HCT116 (cell line): Measurements from ENCODE around the gene TMEM252. TPM values are rescaled to one million over a fixed set of nuclear protein-coding genes. Genes with fewer than 3 reads are reported as not detected.

Source experiments
- ATAC-seq: fragments of 200-7000 bp; cut with Tn5 transposase; 2 replicates; pipeline ENCODE4 v1.9.1; 2020; ENCODE audit warnings: mild to moderate bottlenecking, moderate library complexity
- BruUV-seq: library from RNA; stranded (reverse); fragments of 400-500 nt; replicated peaks from 2 replicates; lab custom pipeline; 2021; lab: Mats Ljungman, UMichigan
- CTCF ChIA-PET: fragments of 300-600 bp; sonication (Branson Sonifier 250); formaldehyde crosslinking; loops from one replicate; lab custom pipeline; 2021; ENCODE audit warnings: antibody characterized with exemption; lab: Charles Lee
- POLR2A ChIA-PET: fragments of 300-600, 350-600 bp; sonication (Branson Sonifier 250); formaldehyde crosslinking; loops from one replicate; lab custom pipeline; 2021; ENCODE audit warnings: antibody characterized with exemption; lab: Charles Lee
- RAD21 ChIA-PET, 2 experiments: fragments of 300-600 bp; sonication (Branson Sonifier 250); formaldehyde crosslinking; loops; one replicate each; lab custom pipeline; 2023; ENCODE audit warnings: low total read pairs in 2 of 2; ENCODE audit not compliant: uncharacterized antibody in 2 of 2, unreplicated experiment in 2 of 2, low non-redundant PET in 1 of 2; lab: Charles Lee
- DNase-seq: peaks from one replicate; pipeline ENCODE4 v3.0.0-alpha.2; 2010; ENCODE audit warnings: low read depth, low spot score
- H2AFZ ChIP-seq: fragments of 200-600 bp; shearing (Covaris generic), sonication (generic); 2 replicates; pipeline ENCODE4 v1.6.1; 2017; ENCODE audit warnings: low read depth, mixed run types, mixed read lengths, antibody characterized with exemption, low read length; ENCODE audit not compliant: poor library complexity, severe bottlenecking
- H3K27ac ChIP-seq: 2 replicates; pipeline ENCODE4 v1.5.1; 2012; ENCODE audit warnings: low read depth, low read length
- H3K27me3 ChIP-seq: fragments of 200-600 bp; sonication (generic); 2 replicates; pipeline ENCODE4 v1.6.1; 2016; ENCODE audit warnings: mixed run types, low read length, mixed read lengths; ENCODE audit not compliant: insufficient read depth
- H3K36me3 ChIP-seq, 2 experiments: fragments of 200-500 bp in 1 of 2; fragments of 200-600 bp in 1 of 2; sonication (Bioruptor generic) in 1 of 2; sonication (generic) in 1 of 2; 2 replicates each; pipeline versions ENCODE4 v1.5.1 to v1.6.1; 2014 to 2016; ENCODE audit warnings: low read length in 2 of 2, inconsistent platforms in 1 of 2, mixed read lengths in 1 of 2, mixed run types in 1 of 2; ENCODE audit not compliant: insufficient read depth in 2 of 2, control insufficient read depth in 1 of 2
- H3K4me1 ChIP-seq, 2 experiments: fragments of 200-600 bp in 1 of 2; sonication (generic) in 1 of 2; 2 replicates each; pipeline versions ENCODE4 v1.5.1 to v1.6.1; 2012 to 2017; ENCODE audit warnings: low read length in 2 of 2, inconsistent platforms in 1 of 2, mild to moderate bottlenecking in 1 of 2, mixed read lengths in 1 of 2, mixed run types in 1 of 2, moderate library complexity in 1 of 2; ENCODE audit not compliant: insufficient read depth in 2 of 2, control insufficient read depth in 1 of 2
- H3K4me2 ChIP-seq: fragments of 200-600 bp; sonication (generic); 2 replicates; pipeline ENCODE4 v1.6.1; 2017; ENCODE audit warnings: mixed run types, low read length, mixed read lengths
- H3K4me3 ChIP-seq, 2 experiments: fragments of 200-600 bp in 1 of 2; sonication (generic) in 1 of 2; replicated peaks in 1 of 2; 2 replicates each; pipeline ENCODE4 v1.5.1; 2011 to 2016; ENCODE audit warnings: low read length in 2 of 2, control low read depth in 1 of 2, low read depth in 1 of 2, mild to moderate bottlenecking in 1 of 2, mixed read lengths in 1 of 2, mixed run types in 1 of 2
- H3K79me2 ChIP-seq: fragments of 200-600 bp; sonication (generic); 2 replicates; pipeline ENCODE4 v1.6.1; 2017; ENCODE audit warnings: mild to moderate bottlenecking, mixed run types, low read length, moderate library complexity, mixed read lengths; ENCODE audit not compliant: insufficient read depth
- H3K9ac ChIP-seq: fragments of 200-600 bp; sonication (generic); 2 replicates; pipeline ENCODE4 v1.6.1; 2016; ENCODE audit warnings: low read length, mixed read lengths
- H3K9me2 ChIP-seq: fragments of 200-600 bp; sonication (generic), shearing (Covaris generic); 2 replicates; pipeline ENCODE4 v1.6.1; 2017; ENCODE audit warnings: mixed run types, mild to moderate bottlenecking, moderate library complexity; ENCODE audit not compliant: insufficient read depth
- H3K9me3 ChIP-seq, 2 experiments: fragments of 200-500 bp in 1 of 2; fragments of 200-600 bp in 1 of 2; sonication (Bioruptor generic) in 1 of 2; sonication (generic) in 1 of 2; 2 replicates each; pipeline ENCODE4 v1.6.1; 2014 to 2017; ENCODE audit warnings: low read length in 2 of 2, mixed read lengths in 2 of 2, inconsistent platforms in 1 of 2, low read depth in 1 of 2, mild to moderate bottlenecking in 1 of 2, mixed run types in 1 of 2, moderate library complexity in 1 of 2; ENCODE audit not compliant: control insufficient read depth in 1 of 2, insufficient read depth in 1 of 2
- H4K20me1 ChIP-seq: fragments of 200-600 bp; sonication (generic), shearing (Covaris generic); 2 replicates; pipeline ENCODE4 v1.6.1; 2017; ENCODE audit warnings: mixed run types, mild to moderate bottlenecking, moderate library complexity; ENCODE audit not compliant: insufficient read depth
- CBX3 ChIP-seq: IDR thresholded peaks from 2 replicates; pipeline ENCODE4 v1.6.1; 2012; ENCODE audit warnings: low read depth
- CEBPB ChIP-seq: IDR thresholded peaks from 2 replicates; pipeline ENCODE4 v1.6.1; 2012; ENCODE audit warnings: low read depth
- ELF1 ChIP-seq: IDR thresholded peaks from 2 replicates; pipeline ENCODE4 v1.6.1; 2012; ENCODE audit warnings: low read depth, borderline replicate concordance
- EZH2 ChIP-seq: fragments of 200-600 bp; sonication (generic); IDR thresholded peaks from 2 replicates; pipeline ENCODE4 v1.6.1; 2017; ENCODE audit warnings: antibody characterized with exemption, mixed run types
- EZH2phosphoT487 ChIP-seq: fragments of 200-600 bp; IDR thresholded peaks from 2 replicates; pipeline ENCODE4 v1.6.1; 2018; ENCODE audit warnings: antibody characterized with exemption, borderline replicate concordance
- FOSL1 ChIP-seq: IDR thresholded peaks from 2 replicates; pipeline ENCODE4 v1.6.1; 2012; ENCODE audit warnings: low read depth
- JUND ChIP-seq: IDR thresholded peaks from 2 replicates; pipeline ENCODE4 v1.6.1; 2012
- POLR2A ChIP-seq: IDR thresholded peaks from 2 replicates; pipeline ENCODE4 v1.7.0; 2011; ENCODE audit warnings: borderline replicate concordance; ENCODE audit not compliant: insufficient read depth, insufficient read length; ENCODE audit errors: extremely low read depth
- RAD21 ChIP-seq: IDR thresholded peaks from 2 replicates; pipeline ENCODE4 v1.6.1; 2012; ENCODE audit warnings: low read depth, mild to moderate bottlenecking
- SIN3A ChIP-seq: IDR thresholded peaks from 2 replicates; pipeline ENCODE4 v1.6.1; 2012; ENCODE audit warnings: low read depth
- SP1 ChIP-seq: IDR thresholded peaks from 2 replicates; pipeline ENCODE4 v1.6.1; 2012; ENCODE audit warnings: low read depth
- SRF ChIP-seq: IDR thresholded peaks from 2 replicates; pipeline ENCODE4 v1.6.1; 2012; ENCODE audit warnings: low read depth
- TCF7L2 ChIP-seq: IDR thresholded peaks from 2 replicates; pipeline ENCODE4 v1.7.0; 2011; ENCODE audit warnings: borderline replicate concordance, inconsistent platforms; ENCODE audit not compliant: insufficient read depth, insufficient read length; ENCODE audit errors: extremely low read depth
- YY1 ChIP-seq: IDR thresholded peaks from 2 replicates; pipeline ENCODE4 v1.6.1; 2011; ENCODE audit warnings: low read length, low read depth, moderate library complexity, mild to moderate bottlenecking; ENCODE audit not compliant: insufficient replicate concordance; ENCODE audit errors: extremely low read depth
- ZFX ChIP-seq: fragments of 450-650 bp; IDR thresholded peaks from 2 replicates; pipeline ENCODE4 v1.6.1; 2017
- intact Hi-C: fragments of 100-400 bp; cut with micrococcal nuclease; formaldehyde crosslinking; loops from 2 replicates; pipeline ENCODE4 v1.10.0; 2022
- total RNA-seq: library from RNA; stranded (reverse); gene quantifications from one replicate; pipeline ENCODE4 v1.2.1, GENCODE V29; 2021; ENCODE audit not compliant: unreplicated experiment
- TF ChIP-seq, protein P1 (sequence below): IDR thresholded peaks from 2 replicates; pipeline ENCODE4 v1.6.1; 2011; ENCODE audit warnings: mild to moderate bottlenecking, low read length, moderate library complexity; ENCODE audit not compliant: insufficient replicate concordance; ENCODE audit errors: extremely low read depth
- TF ChIP-seq, protein P2 (sequence below): IDR thresholded peaks from 2 replicates; pipeline ENCODE4 v1.6.1; 2012
- TF ChIP-seq, protein P3 (sequence below), 3 experiments: fragments of 200-600 bp in 1 of 3; sonication (generic) in 1 of 3; IDR thresholded peaks in 2 of 3; conservative IDR thresholded peaks in 1 of 3; 2 replicates each; pipeline ENCODE4 v1.5.1; 2012 to 2017; ENCODE audit warnings: low read depth in 2 of 3, low read length in 2 of 3, antibody characterized with exemption in 1 of 3, borderline replicate concordance in 1 of 3, control low read depth in 1 of 3, mild to moderate bottlenecking in 1 of 3, mixed read lengths in 1 of 3, mixed run types in 1 of 3, moderate library complexity in 1 of 3; ENCODE audit not compliant: insufficient read depth in 1 of 3
- TF ChIP-seq, protein P4 (sequence below): IDR thresholded peaks from 2 replicates; pipeline ENCODE4 v1.6.1; 2012

TMEM252 gene
- total RNA-seq, 1 experiment from 2014 or later, result not detected

DNA sequence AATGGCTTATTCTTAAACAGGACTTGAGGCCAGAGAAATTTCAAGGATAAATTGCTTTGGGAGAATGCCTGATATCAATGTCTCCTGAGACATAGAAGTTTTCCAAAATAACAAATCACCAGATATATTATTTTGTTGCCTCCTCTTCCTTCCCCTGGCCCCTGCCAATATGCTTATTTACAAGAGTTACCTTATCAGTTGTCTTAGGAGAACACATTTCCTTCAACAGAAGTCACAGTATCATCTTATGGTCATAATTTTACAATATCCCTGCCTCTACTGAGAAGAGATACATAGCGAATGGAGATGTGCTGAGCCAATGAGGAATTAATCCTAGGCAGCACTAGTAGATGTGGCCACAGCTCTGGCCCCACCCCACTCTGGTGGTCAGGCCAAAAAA, 43.1 kb downstream of the TMEM252 start:
- DNase-seq, result no peak
- Histone ChIP-seq H3K9ac (no peak overlapping the region), H3K4me1 (no peaks in the 10 kb centered on the region), H3K4me2 (no peak overlapping the region), H2AFZ (no peak overlapping the region), H3K27ac (no peak overlapping the region), H3K9me3 (no peaks in the 10 kb centered on the region), H3K36me3 (no peaks in the 10 kb centered on the region), H3K9me2 (no peaks in the 10 kb centered on the region), H3K4me3 (no peak overlapping the region), H4K20me1 (no peaks in the 10 kb centered on the region), H3K27me3 (peaks cover 44% of the 10 kb centered on the region), H3K79me2 (no peaks in the 10 kb centered on the region)
- intact Hi-C loops, result loop anchor here (10.0 kb wide), 1 partner anchor 73 kb away; no protein-coding TSS in a partner anchor
- BruUV-seq, result no TSS peak
- ChIA-PET RAD21 (no interaction called here), CTCF (no interaction called here), POLR2A (no interaction called here)
- TF ChIP-seq EZH2, result no peak
- ATAC-seq, result no peak

DNA sequence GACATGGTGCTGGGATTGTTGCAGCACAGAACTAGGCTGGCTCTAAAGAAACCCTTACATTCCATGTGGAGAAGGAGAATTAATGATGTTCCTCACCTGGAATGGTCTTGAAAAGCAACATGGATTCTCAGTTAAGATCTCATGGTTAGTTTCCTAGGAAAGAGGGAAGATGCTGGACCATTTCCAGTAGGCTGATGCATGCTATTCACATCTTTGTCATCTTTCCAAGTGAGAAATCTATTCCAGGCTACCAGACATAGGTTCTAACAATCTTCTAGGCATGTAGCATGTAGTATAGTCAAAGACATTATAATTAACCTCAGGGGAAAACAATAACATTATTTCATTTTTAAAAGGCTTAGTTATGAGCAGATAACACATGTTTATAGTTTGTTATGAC, 44.3 kb downstream of the TMEM252 start:
- Histone ChIP-seq H3K9me2 (no peaks in the 10 kb centered on the region), H2AFZ (no peak overlapping the region), H4K20me1 (no peaks in the 10 kb centered on the region), H3K79me2 (no peaks in the 10 kb centered on the region), H3K36me3 (no peaks in the 10 kb centered on the region), H3K4me3 (no peak overlapping the region), H3K9me3 (no peaks in the 10 kb centered on the region), H3K4me2 (no peak overlapping the region), H3K27ac (no peak overlapping the region), H3K4me1 (no peaks in the 10 kb centered on the region), H3K27me3 (peaks cover 54% of the 10 kb centered on the region), H3K9ac (no peak overlapping the region)
- ChIA-PET CTCF (no interaction called here), POLR2A (no interaction called here), RAD21 (no interaction called here)
- BruUV-seq, result no TSS peak
- ATAC-seq (no peak), DNase-seq (no peak)
- intact Hi-C loops, result loop anchor here (10.0 kb wide), 1 partner anchor 72 kb away; no protein-coding TSS in a partner anchor
- TF ChIP-seq, protein P1, sequence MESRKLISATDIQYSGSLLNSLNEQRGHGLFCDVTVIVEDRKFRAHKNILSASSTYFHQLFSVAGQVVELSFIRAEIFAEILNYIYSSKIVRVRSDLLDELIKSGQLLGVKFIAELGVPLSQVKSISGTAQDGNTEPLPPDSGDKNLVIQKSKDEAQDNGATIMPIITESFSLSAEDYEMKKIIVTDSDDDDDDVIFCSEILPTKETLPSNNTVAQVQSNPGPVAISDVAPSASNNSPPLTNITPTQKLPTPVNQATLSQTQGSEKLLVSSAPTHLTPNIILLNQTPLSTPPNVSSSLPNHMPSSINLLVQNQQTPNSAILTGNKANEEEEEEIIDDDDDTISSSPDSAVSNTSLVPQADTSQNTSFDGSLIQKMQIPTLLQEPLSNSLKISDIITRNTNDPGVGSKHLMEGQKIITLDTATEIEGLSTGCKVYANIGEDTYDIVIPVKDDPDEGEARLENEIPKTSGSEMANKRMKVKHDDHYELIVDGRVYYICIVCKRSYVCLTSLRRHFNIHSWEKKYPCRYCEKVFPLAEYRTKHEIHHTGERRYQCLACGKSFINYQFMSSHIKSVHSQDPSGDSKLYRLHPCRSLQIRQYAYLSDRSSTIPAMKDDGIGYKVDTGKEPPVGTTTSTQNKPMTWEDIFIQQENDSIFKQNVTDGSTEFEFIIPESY, result no peak
- TF ChIP-seq CEBPB (no peak), JUND (no peak), YY1 (no peak), SRF (no peak), SIN3A (no peak), EZH2phosphoT487 (no peak), EZH2 (no peak), SP1 (no peak), CBX3 (no peak), TCF7L2 (no peak), RAD21 (no peak), POLR2A (no peak), FOSL1 (no peak), ELF1 (no peak), ZFX (no peak)
- TF ChIP-seq, protein P2, sequence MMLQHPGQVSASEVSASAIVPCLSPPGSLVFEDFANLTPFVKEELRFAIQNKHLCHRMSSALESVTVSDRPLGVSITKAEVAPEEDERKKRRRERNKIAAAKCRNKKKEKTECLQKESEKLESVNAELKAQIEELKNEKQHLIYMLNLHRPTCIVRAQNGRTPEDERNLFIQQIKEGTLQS, result no peak
- TF ChIP-seq, protein P3, sequence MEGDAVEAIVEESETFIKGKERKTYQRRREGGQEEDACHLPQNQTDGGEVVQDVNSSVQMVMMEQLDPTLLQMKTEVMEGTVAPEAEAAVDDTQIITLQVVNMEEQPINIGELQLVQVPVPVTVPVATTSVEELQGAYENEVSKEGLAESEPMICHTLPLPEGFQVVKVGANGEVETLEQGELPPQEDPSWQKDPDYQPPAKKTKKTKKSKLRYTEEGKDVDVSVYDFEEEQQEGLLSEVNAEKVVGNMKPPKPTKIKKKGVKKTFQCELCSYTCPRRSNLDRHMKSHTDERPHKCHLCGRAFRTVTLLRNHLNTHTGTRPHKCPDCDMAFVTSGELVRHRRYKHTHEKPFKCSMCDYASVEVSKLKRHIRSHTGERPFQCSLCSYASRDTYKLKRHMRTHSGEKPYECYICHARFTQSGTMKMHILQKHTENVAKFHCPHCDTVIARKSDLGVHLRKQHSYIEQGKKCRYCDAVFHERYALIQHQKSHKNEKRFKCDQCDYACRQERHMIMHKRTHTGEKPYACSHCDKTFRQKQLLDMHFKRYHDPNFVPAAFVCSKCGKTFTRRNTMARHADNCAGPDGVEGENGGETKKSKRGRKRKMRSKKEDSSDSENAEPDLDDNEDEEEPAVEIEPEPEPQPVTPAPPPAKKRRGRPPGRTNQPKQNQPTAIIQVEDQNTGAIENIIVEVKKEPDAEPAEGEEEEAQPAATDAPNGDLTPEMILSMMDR (IDR thresholded peaks at IDR 0.05 in 2 of 3, conservative IDR thresholded peaks at IDR 0.05 in 1 of 3; ENCODE audit: borderline replicate concordance in 1 of 3, insufficient read depth in 1 of 3, low read depth in 2 of 3, low read length in 2 of 3), result no peak
- TF ChIP-seq, protein P4, sequence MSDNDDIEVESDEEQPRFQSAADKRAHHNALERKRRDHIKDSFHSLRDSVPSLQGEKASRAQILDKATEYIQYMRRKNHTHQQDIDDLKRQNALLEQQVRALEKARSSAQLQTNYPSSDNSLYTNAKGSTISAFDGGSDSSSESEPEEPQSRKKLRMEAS, result no peak
